Ishikawa (cell line): ENCODE results near the gene LCE2C.
"Not testable (repeated sequence)": the region's sequence is repeated elsewhere in the genome, so short reads cannot be mapped to it uniquely, and the experiment has no call there.

ENCODE experiments used
- CEBPB ChIP-seq: IDR thresholded peaks from 2 replicates; pipeline ENCODE4 v1.6.1; 2012
- CREB1 ChIP-seq: IDR thresholded peaks from 2 replicates; pipeline ENCODE4 v1.6.1; 2012; ENCODE audit warnings: low read depth
- EGR1 ChIP-seq: IDR thresholded peaks from 2 replicates; pipeline ENCODE4 v1.6.1; 2012
- EP300 ChIP-seq: IDR thresholded peaks from 2 replicates; pipeline ENCODE4 v1.6.1; 2012; ENCODE audit warnings: borderline replicate concordance
- FOXM1 ChIP-seq: IDR thresholded peaks from 2 replicates; pipeline ENCODE4 v1.6.1; 2012; ENCODE audit warnings: low read depth, borderline replicate concordance
- MAX ChIP-seq: IDR thresholded peaks from 2 replicates; pipeline ENCODE4 v1.6.1; 2012
- NFIC ChIP-seq: IDR thresholded peaks from 2 replicates; pipeline ENCODE4 v1.6.1; 2012
- RAD21 ChIP-seq: IDR thresholded peaks from 2 replicates; pipeline ENCODE4 v1.6.1; 2012; ENCODE audit warnings: low read depth
- REST ChIP-seq: IDR thresholded peaks from 2 replicates; pipeline ENCODE4 v1.6.1; 2012; ENCODE audit warnings: low read depth, mild to moderate bottlenecking
- TAF1 ChIP-seq: IDR thresholded peaks from 2 replicates; pipeline ENCODE4 v1.6.1; 2012; ENCODE audit warnings: low read depth, mild to moderate bottlenecking
- TCF12 ChIP-seq: IDR thresholded peaks from 2 replicates; pipeline ENCODE4 v1.6.1; 2012; ENCODE audit warnings: low read depth
- TEAD4 ChIP-seq: IDR thresholded peaks from 2 replicates; pipeline ENCODE4 v1.6.1; 2012
- USF1 ChIP-seq: IDR thresholded peaks from 2 replicates; pipeline ENCODE4 v1.6.1; 2012
- YY1 ChIP-seq: IDR thresholded peaks from 2 replicates; pipeline ENCODE4 v1.6.1; 2012; ENCODE audit warnings: low read depth
- ZBTB7A ChIP-seq: IDR thresholded peaks from 2 replicates; pipeline ENCODE4 v1.6.1; 2012; ENCODE audit warnings: low read depth

LCE2C gene

GRCh38 chr1:152674983-152675382, at the start of gene LCE2C:
LCE2C (plus strand) TSS chr1:152675279; CDS start chr1:152676016, 737 bp downstream.
- not testable (repeated sequence) for TF ChIP-seq REST, EGR1, CEBPB

GRCh38 chr1:152626744-152627143, 48.3 kb upstream of the LCE2C start:
- TF ChIP-seq EGR1 (no peak), NFIC (no peak), EP300 (no peak), CREB1 (no peak), TAF1 (no peak), MAX (no peak), YY1 (no peak), USF1 (no peak), TEAD4 (no peak), CEBPB (no peak), REST (no peak), FOXM1 (no peak), RAD21 (no peak), ZBTB7A (no peak), TCF12 (no peak)

GRCh38 chr1:152630596-152630995, 44.5 kb upstream of the LCE2C start:
- no peak for TF ChIP-seq NFIC
- TF ChIP-seq EGR1 = no peak
- TF ChIP-seq USF1 = no peak
- TF ChIP-seq EP300 = no peak
- no peak for TF ChIP-seq ZBTB7A
- TF ChIP-seq FOXM1 = no peak
- no peak for TF ChIP-seq YY1
- TF ChIP-seq TAF1 = no peak
- TF ChIP-seq TEAD4 = no peak
- TF ChIP-seq RAD21 = no peak
- no peak for TF ChIP-seq REST
- no peak for TF ChIP-seq TCF12
- TF ChIP-seq MAX = no peak
- no peak for TF ChIP-seq CEBPB
- no peak for TF ChIP-seq CREB1

- TF ChIP-seq FOXM1 = no peak
- no peak for TF ChIP-seq CEBPB
- no peak for TF ChIP-seq YY1
- TF ChIP-seq NFIC = no peak
- no peak for TF ChIP-seq TAF1
- no peak for TF ChIP-seq MAX
- TF ChIP-seq RAD21 = no peak
- TF ChIP-seq USF1 = no peak
- no peak for TF ChIP-seq CREB1
- no peak for TF ChIP-seq TCF12
- no peak for TF ChIP-seq REST
- no peak for TF ChIP-seq ZBTB7A
- no peak for TF ChIP-seq EP300
- no peak for TF ChIP-seq TEAD4
- TF ChIP-seq EGR1 = no peak
These were observed 34.7 kb upstream of the LCE2C start for GRCh38 chr1:152640351-152640750.
